Smooth muscle cell (in vitro differentiated cells): ENCODE measurements around the gene TUBGCP6. TPM values are rescaled to one million over a fixed set of nuclear protein-coding genes. Genes with fewer than 3 reads are reported as not detected.

Experiments
- DNase-seq: peaks from one replicate; lab custom pipeline; 2025; ENCODE audit not compliant: unreplicated experiment; lab: John Stamatoyannopoulos, UW
- H2AFZ ChIP-seq: fragments of 200-600 bp; sonication (generic); 2 replicates; pipeline ENCODE4 v1.6.0; 2016; ENCODE audit warnings: antibody characterized with exemption, low read depth, mild to moderate bottlenecking
- H3F3A ChIP-seq: fragments of 200-600 bp; sonication (generic); 2 replicates; pipeline ENCODE4 v1.6.0; 2017; ENCODE audit warnings: antibody characterized with exemption, low read depth
- H3K27ac ChIP-seq: fragments of 200-600 bp; sonication (generic); 2 replicates; pipeline ENCODE4 v1.5.1; 2016; ENCODE audit warnings: low read depth, mild to moderate bottlenecking
- H3K27me3 ChIP-seq: fragments of 200-600 bp; sonication (generic); 2 replicates; pipeline ENCODE4 v1.6.1; 2016; ENCODE audit warnings: low read depth, mild to moderate bottlenecking
- H3K36me3 ChIP-seq: fragments of 200-600 bp; sonication (generic); 2 replicates; pipeline ENCODE4 v1.5.1; 2016; ENCODE audit warnings: low read depth
- H3K4me1 ChIP-seq: fragments of 200-600 bp; sonication (generic); 2 replicates; pipeline ENCODE4 v1.5.1; 2016; ENCODE audit warnings: low read depth
- H3K4me2 ChIP-seq: fragments of 200-600 bp; sonication (generic); 2 replicates; pipeline ENCODE4 v1.6.0; 2016; ENCODE audit warnings: mild to moderate bottlenecking
- H3K4me3 ChIP-seq: fragments of 200-600 bp; sonication (generic); 2 replicates; pipeline ENCODE4 v1.5.1; 2016; ENCODE audit warnings: mild to moderate bottlenecking
- H3K79me2 ChIP-seq: fragments of 200-600 bp; sonication (generic); 2 replicates; pipeline ENCODE4 v1.6.0; 2016; ENCODE audit warnings: low read depth, mild to moderate bottlenecking
- H3K9ac ChIP-seq: fragments of 200-600 bp; sonication (generic); 2 replicates; pipeline ENCODE4 v1.6.0; 2016; ENCODE audit warnings: low read depth
- H3K9me3 ChIP-seq: fragments of 200-600 bp; sonication (generic); replicated peaks from 2 replicates; pipeline ENCODE4 v1.5.1; 2016; ENCODE audit warnings: low read depth
- H4K20me1 ChIP-seq: fragments of 200-600 bp; sonication (generic); 2 replicates; pipeline ENCODE4 v1.6.0; 2016; ENCODE audit warnings: low read depth
- CTCF ChIP-seq: fragments of 200-600 bp; sonication (generic); IDR thresholded peaks from 2 replicates; pipeline ENCODE4 v1.5.1; 2017; ENCODE audit warnings: borderline replicate concordance, mild to moderate bottlenecking, antibody characterized with exemption; ENCODE audit not compliant: insufficient read depth, poor library complexity, severe bottlenecking
- WGBS: methylation state at CpG from one replicate; pipeline ENCODE4 v1.1.7; 2016; ENCODE audit warnings: low lambda C conversion rate; 5-methylcytosine and 5-hydroxymethylcytosine counted together
- polyA plus RNA-seq: library from polyadenylated mRNA; unstranded; fragments of >200 nt; fragmentation: Nextera tagmentation; extraction: Ambion mirVana; gene quantifications from 2 replicates; pipeline ENCODE4 v1.2.1, GENCODE V29; 2016
- total RNA-seq: library from RNA; depleted of rRNA; stranded (reverse); fragments of >200 nt; gene quantifications from 2 replicates; pipeline ENCODE4 v1.2.3, GENCODE V29; 2014

TUBGCP6 gene
- total and polyA plus RNA-seq, 2 experiments from 2014 or later = 10.0 to 22.7 TPM

- 94% methylated on average over 1 of the region's 1 CpG for WGBS
- H3K79me2 ChIP-seq = peaks cover 31% of the 10 kb centered on the region
Measured at GRCh38 chr22:50203288-50203687, 41.5 kb downstream of the TUBGCP6 start.

GRCh38 chr22:50202130-50202666 is 42.6 kb downstream of the TUBGCP6 start:
- H3K27me3 ChIP-seq = no peaks in the 10 kb centered on the region
- peaks cover 69% of the 10 kb centered on the region for H4K20me1 ChIP-seq
- no peak for TF ChIP-seq CTCF
- H2AFZ ChIP-seq = no peak overlapping the region
- no peaks in the 10 kb centered on the region for H3K9me3 ChIP-seq
- H3K36me3 ChIP-seq = no peaks in the 10 kb centered on the region
- H3K79me2 ChIP-seq = peaks cover 31% of the 10 kb centered on the region
- H3K4me2 ChIP-seq = peak overlapping the region; percentile 99
- peaks cover 4% of the 10 kb centered on the region for H3F3A ChIP-seq
- peak overlapping the region; percentile 93 for H3K4me3 ChIP-seq
- no peak for DNase-seq
- peaks cover 18% of the 10 kb centered on the region for H3K4me1 ChIP-seq
- peak overlapping the region; percentile 32 for H3K9ac ChIP-seq
- whole genome bisulfite sequencing = 77% methylated on average over 13 of the region's 13 CpGs
- H3K27ac ChIP-seq = no peak overlapping the region

More at GRCh38 chr22:50203288-50203687, 41.5 kb downstream of the TUBGCP6 start:
- Histone ChIP-seq H3K4me2 (no peak overlapping the region), H3K4me3 (no peak overlapping the region), H3K9me3 (no peaks in the 10 kb centered on the region), H3F3A (peaks cover 4% of the 10 kb centered on the region), H3K27ac (no peak overlapping the region), H3K36me3 (no peaks in the 10 kb centered on the region), H4K20me1 (peaks cover 79% of the 10 kb centered on the region), H2AFZ (no peak overlapping the region), H3K27me3 (no peaks in the 10 kb centered on the region), H3K9ac (no peak overlapping the region), H3K4me1 (peaks cover 18% of the 10 kb centered on the region)
- no peak for DNase-seq
- no peak for TF ChIP-seq CTCF

GRCh38 chr22:50201191-50202129 is 43.4 kb downstream of the TUBGCP6 start:
- TF ChIP-seq CTCF = no peak
- Histone ChIP-seq H3F3A (peaks cover 4% of the 10 kb centered on the region), H4K20me1 (peaks cover 61% of the 10 kb centered on the region), H3K36me3 (no peaks in the 10 kb centered on the region), H3K4me2 (peak overlapping the region; percentile 99), H3K9ac (peak overlapping the region; percentile 32), H3K27me3 (no peaks in the 10 kb centered on the region), H3K4me3 (peak overlapping the region; percentile 93), H3K4me1 (peaks cover 18% of the 10 kb centered on the region), H3K27ac (no peak overlapping the region), H2AFZ (no peak overlapping the region), H3K9me3 (no peaks in the 10 kb centered on the region), H3K79me2 (peaks cover 31% of the 10 kb centered on the region)
- DNase-seq = no peak
- WGBS = 6% methylated on average over 89 of the region's 115 CpGs
